HepG2 (cell line): ENCODE measurements around the gene ACSS1. TPM values are rescaled to one million over a fixed set of nuclear protein-coding genes. Genes with fewer than 3 reads are reported as not detected.

ENCODE experiments used
- EED ChIP-seq: sonication (generic); formaldehyde crosslinking; IDR thresholded peaks from 2 replicates; pipeline ENCODE4 v1.5.0; 2020; ENCODE audit warnings: mild to moderate bottlenecking, missing genetic modification reagents
- NFYB ChIP-seq: sonication (generic); formaldehyde crosslinking; IDR thresholded peaks from 2 replicates; pipeline ENCODE4 v1.4.0; 2020; ENCODE audit warnings: missing genetic modification reagents
- POLR2AphosphoS5 ChIP-seq: IDR thresholded peaks from 2 replicates; pipeline ENCODE4 v1.6.1; 2012; ENCODE audit warnings: low read depth, low read length
- RFX1 ChIP-seq: fragments of 450-650 bp; IDR thresholded peaks from 2 replicates; pipeline ENCODE4 v1.6.1; 2017
- SIX1 ChIP-seq: sonication (generic); formaldehyde crosslinking; IDR thresholded peaks from 2 replicates; pipeline ENCODE4 v1.4.0; 2020; ENCODE audit warnings: missing genetic modification reagents, borderline replicate concordance
- SMAD3 ChIP-seq: sonication (generic); formaldehyde crosslinking; IDR thresholded peaks from 2 replicates; pipeline ENCODE4 v1.4.0; 2020; ENCODE audit warnings: missing genetic modification reagents
- THYN1 ChIP-seq: sonication (generic); formaldehyde crosslinking; IDR thresholded peaks from 2 replicates; pipeline ENCODE4 v1.8.1; 2023; ENCODE audit warnings: low read depth, mild to moderate bottlenecking, moderate library complexity, missing genetic modification reagents, borderline replicate concordance
- ZBTB3 ChIP-seq: sonication (generic); formaldehyde crosslinking; IDR thresholded peaks from 2 replicates; pipeline ENCODE4 v1.4.0; 2020; ENCODE audit warnings: low read depth, mild to moderate bottlenecking, moderate library complexity, missing genetic modification reagents, borderline replicate concordance
- ZMYM3 ChIP-seq: sonication (generic); formaldehyde crosslinking; IDR thresholded peaks from 2 replicates; pipeline ENCODE4 v1.5.1; 2020; ENCODE audit warnings: mild to moderate bottlenecking, missing genetic modification reagents
- ZNF101 ChIP-seq: sonication (generic); formaldehyde crosslinking; IDR thresholded peaks from 2 replicates; pipeline ENCODE4 v1.4.0; 2020; ENCODE audit warnings: mild to moderate bottlenecking, low read depth, missing genetic modification reagents, borderline replicate concordance
- ZNF224 ChIP-seq: sonication (generic); formaldehyde crosslinking; IDR thresholded peaks from 2 replicates; pipeline ENCODE4 v1.5.0; 2020; ENCODE audit warnings: mild to moderate bottlenecking, missing genetic modification reagents
- ZNF30 ChIP-seq: sonication (generic); formaldehyde crosslinking; IDR thresholded peaks from 2 replicates; pipeline ENCODE4 v1.5.0; 2020; ENCODE audit warnings: mild to moderate bottlenecking, missing genetic modification reagents
- ZNF510 ChIP-seq: sonication (generic); formaldehyde crosslinking; IDR thresholded peaks from 2 replicates; pipeline ENCODE4 v1.4.0; 2020; ENCODE audit warnings: low read depth, mild to moderate bottlenecking, missing genetic modification reagents
- ZNF773 ChIP-seq: sonication (generic); formaldehyde crosslinking; IDR thresholded peaks from 2 replicates; pipeline ENCODE4 v1.4.0; 2020; ENCODE audit warnings: missing genetic modification reagents, borderline replicate concordance
- polyA plus RNA-seq, 8 experiments: library from polyadenylated mRNA; depleted of rRNA in 3 of 8; stranded (reverse) in 7 of 8; unstranded in 1 of 8; fragments of >200 nt; fragmentation: Illumina TruSeq in 4 of 8; extraction: Trizol in 4 of 8; gene quantifications; 2 replicates each; pipeline versions ENCODE4 v1.2.1 to v1.2.3, GENCODE V29; 2011 to 2016; ENCODE audit warnings: low read depth in 4 of 8, missing spikeins in 1 of 8, mixed read lengths in 1 of 8; ENCODE audit not compliant: insufficient read depth in 1 of 8
- total RNA-seq, 5 experiments: library from RNA; depleted of rRNA; stranded (reverse); fragments of >200 nt; fragmentation: Illumina TruSeq; extraction: Trizol; gene quantifications; 2 replicates each; pipeline ENCODE4 v1.2.3, GENCODE V29; 2016; ENCODE audit warnings: low read depth in 1 of 5
- TF ChIP-seq, protein P1 (sequence below): sonication (generic); formaldehyde crosslinking; IDR thresholded peaks from 2 replicates; pipeline ENCODE4 v1.8.0; 2022; ENCODE audit warnings: low read depth, missing genetic modification reagents
- TF ChIP-seq, protein P2 (sequence below): sonication (generic); formaldehyde crosslinking; IDR thresholded peaks from 2 replicates; pipeline ENCODE4 v1.4.0; 2020; ENCODE audit warnings: mild to moderate bottlenecking, missing genetic modification reagents
- TF ChIP-seq, protein P3 (sequence below): sonication (generic); formaldehyde crosslinking; IDR thresholded peaks from 2 replicates; pipeline ENCODE4 v1.5.1; 2020; ENCODE audit warnings: mild to moderate bottlenecking, missing genetic modification reagents
- TF ChIP-seq, protein P4 (sequence below): sonication (generic); formaldehyde crosslinking; IDR thresholded peaks from 2 replicates; pipeline ENCODE4 v1.8.1; 2023; ENCODE audit warnings: missing genetic modification reagents, inconsistent platforms, borderline replicate concordance
- TF ChIP-seq, protein P5 (sequence below): IDR thresholded peaks from 2 replicates; pipeline ENCODE4 v1.6.1; 2016; ENCODE audit warnings: low read depth, missing genetic modification reagents, missing compliant biosample characterization

ACSS1 gene
- total and polyA plus RNA-seq, 2 of the 13 experiments (the other 11 are each of a cell fraction or from before 2014, with no cell fraction given) = 15.2 to 41.6 TPM

DNA sequence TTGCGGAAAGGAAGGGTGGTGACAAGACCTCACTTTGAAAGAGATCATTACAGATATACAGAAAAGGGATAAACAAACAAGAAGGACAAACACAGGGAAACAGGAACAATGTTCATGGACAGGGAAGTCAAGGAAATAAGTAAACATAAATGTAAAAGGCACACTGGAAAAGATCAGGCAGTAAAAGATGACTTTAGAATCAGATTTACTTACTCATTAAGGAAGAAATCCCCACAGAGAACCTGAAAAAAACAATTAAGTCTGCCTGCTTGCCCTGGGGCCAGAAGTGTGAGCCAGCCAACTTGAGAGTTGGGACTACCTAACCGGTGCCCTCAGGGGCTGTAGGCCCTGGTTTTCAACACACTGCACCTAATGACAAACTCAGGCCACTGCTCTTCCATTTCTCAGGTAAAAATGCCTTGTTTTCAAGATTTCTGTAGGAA lies 67.1 kb downstream of the ACSS1 start (continued):
- TF ChIP-seq SMAD3 (CRISPR knock-in tag) = no peak
- no peak for TF ChIP-seq POLR2AphosphoS5
- no peak for TF ChIP-seq ZNF773 (CRISPR knock-in tag)
- TF ChIP-seq ZNF224 (CRISPR knock-in tag) = no peak
- TF ChIP-seq, protein P1, sequence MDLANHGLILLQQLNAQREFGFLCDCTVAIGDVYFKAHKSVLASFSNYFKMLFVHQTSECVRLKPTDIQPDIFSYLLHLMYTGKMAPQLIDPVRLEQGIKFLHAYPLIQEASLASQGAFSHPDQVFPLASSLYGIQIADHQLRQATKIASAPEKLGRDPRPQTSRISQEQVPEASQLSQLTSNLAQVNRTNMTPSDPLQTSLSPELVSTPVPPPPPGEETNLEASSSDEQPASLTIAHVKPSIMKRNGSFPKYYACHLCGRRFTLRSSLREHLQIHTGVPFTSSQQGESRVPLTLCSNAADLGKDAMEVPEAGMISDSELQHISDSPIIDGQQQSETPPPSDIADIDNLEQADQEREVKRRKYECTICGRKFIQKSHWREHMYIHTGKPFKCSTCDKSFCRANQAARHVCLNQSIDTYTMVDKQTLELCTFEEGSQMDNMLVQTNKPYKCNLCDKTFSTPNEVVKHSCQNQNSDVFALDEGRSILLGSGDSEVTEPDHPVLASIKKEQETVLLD (CRISPR knock-in tag) = no peak
- TF ChIP-seq ZNF510 = no peak
- TF ChIP-seq, protein P2, sequence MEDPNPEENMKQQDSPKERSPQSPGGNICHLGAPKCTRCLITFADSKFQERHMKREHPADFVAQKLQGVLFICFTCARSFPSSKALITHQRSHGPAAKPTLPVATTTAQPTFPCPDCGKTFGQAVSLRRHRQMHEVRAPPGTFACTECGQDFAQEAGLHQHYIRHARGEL (CRISPR knock-in tag) = no peak
- TF ChIP-seq, protein P3, sequence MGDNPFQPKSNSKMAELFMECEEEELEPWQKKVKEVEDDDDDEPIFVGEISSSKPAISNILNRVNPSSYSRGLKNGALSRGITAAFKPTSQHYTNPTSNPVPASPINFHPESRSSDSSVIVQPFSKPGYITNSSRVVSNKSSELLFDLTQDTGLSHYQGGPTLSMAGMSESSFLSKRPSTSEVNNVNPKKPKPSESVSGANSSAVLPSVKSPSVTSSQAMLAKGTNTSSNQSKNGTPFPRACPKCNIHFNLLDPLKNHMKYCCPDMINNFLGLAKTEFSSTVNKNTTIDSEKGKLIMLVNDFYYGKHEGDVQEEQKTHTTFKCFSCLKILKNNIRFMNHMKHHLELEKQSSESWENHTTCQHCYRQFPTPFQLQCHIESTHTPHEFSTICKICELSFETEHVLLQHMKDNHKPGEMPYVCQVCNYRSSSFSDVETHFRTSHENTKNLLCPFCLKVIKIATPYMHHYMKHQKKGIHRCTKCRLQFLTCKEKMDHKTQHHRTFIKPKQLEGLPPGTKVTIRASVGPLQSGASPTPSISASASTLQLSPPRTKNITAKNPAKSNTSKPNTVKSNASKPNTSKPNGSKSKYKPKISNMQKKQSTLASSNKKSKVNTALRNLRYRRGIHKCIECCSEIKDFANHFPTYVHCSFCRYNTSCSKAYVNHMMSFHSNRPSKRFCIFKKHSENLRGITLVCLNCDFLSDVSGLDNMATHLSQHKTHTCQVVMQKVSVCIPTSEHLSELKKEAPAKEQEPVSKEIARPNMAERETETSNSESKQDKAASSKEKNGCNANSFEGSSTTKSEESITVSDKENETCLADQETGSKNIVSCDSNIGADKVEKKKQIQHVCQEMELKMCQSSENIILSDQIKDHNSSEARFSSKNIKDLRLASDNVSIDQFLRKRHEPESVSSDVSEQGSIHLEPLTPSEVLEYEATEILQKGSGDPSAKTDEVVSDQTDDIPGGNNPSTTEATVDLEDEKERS (CRISPR knock-in tag) = 0 out of 2 replicates have a peak, but pooled peaks have one; percentile 38
- no peak for TF ChIP-seq ZMYM3 (CRISPR knock-in tag)
- no peak for TF ChIP-seq RFX1
- TF ChIP-seq SIX1 = no peak
- TF ChIP-seq EED (CRISPR knock-in tag) = no peak
- TF ChIP-seq ZNF30 (CRISPR knock-in tag) = no peak
- TF ChIP-seq THYN1 (CRISPR knock-in tag) = no peak
- no peak for TF ChIP-seq NFYB
- TF ChIP-seq, protein P4, sequence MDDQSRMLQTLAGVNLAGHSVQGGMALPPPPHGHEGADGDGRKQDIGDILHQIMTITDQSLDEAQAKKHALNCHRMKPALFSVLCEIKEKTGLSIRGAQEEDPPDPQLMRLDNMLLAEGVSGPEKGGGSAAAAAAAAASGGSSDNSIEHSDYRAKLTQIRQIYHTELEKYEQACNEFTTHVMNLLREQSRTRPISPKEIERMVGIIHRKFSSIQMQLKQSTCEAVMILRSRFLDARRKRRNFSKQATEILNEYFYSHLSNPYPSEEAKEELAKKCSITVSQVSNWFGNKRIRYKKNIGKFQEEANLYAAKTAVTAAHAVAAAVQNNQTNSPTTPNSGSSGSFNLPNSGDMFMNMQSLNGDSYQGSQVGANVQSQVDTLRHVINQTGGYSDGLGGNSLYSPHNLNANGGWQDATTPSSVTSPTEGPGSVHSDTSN (CRISPR knock-in tag) = no peak
- no peak for TF ChIP-seq ZBTB3 (CRISPR knock-in tag)
- TF ChIP-seq, protein P5, sequence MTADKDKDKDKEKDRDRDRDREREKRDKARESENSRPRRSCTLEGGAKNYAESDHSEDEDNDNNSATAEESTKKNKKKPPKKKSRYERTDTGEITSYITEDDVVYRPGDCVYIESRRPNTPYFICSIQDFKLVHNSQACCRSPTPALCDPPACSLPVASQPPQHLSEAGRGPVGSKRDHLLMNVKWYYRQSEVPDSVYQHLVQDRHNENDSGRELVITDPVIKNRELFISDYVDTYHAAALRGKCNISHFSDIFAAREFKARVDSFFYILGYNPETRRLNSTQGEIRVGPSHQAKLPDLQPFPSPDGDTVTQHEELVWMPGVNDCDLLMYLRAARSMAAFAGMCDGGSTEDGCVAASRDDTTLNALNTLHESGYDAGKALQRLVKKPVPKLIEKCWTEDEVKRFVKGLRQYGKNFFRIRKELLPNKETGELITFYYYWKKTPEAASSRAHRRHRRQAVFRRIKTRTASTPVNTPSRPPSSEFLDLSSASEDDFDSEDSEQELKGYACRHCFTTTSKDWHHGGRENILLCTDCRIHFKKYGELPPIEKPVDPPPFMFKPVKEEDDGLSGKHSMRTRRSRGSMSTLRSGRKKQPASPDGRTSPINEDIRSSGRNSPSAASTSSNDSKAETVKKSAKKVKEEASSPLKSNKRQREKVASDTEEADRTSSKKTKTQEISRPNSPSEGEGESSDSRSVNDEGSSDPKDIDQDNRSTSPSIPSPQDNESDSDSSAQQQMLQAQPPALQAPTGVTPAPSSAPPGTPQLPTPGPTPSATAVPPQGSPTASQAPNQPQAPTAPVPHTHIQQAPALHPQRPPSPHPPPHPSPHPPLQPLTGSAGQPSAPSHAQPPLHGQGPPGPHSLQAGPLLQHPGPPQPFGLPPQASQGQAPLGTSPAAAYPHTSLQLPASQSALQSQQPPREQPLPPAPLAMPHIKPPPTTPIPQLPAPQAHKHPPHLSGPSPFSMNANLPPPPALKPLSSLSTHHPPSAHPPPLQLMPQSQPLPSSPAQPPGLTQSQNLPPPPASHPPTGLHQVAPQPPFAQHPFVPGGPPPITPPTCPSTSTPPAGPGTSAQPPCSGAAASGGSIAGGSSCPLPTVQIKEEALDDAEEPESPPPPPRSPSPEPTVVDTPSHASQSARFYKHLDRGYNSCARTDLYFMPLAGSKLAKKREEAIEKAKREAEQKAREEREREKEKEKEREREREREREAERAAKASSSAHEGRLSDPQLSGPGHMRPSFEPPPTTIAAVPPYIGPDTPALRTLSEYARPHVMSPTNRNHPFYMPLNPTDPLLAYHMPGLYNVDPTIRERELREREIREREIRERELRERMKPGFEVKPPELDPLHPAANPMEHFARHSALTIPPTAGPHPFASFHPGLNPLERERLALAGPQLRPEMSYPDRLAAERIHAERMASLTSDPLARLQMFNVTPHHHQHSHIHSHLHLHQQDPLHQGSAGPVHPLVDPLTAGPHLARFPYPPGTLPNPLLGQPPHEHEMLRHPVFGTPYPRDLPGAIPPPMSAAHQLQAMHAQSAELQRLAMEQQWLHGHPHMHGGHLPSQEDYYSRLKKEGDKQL (CRISPR knock-in tag) = no peak
- no peak for TF ChIP-seq ZNF101 (CRISPR knock-in tag)
